Hepatocyte (in vitro differentiated cells): ENCODE measurements around the gene PEX7. TPM values are rescaled to one million over a fixed set of nuclear protein-coding genes. Genes with fewer than 3 reads are reported as not detected.

ENCODE experiments used
- DNase-seq: peaks from one replicate; pipeline ENCODE4 v3.0.0-alpha.2; 2016; ENCODE audit warnings: low spot score
- H2AFZ ChIP-seq: fragments of 200-600 bp; sonication (generic); 2 replicates; pipeline ENCODE4 v1.6.0; 2016; ENCODE audit warnings: antibody characterized with exemption, mild to moderate bottlenecking
- H3K27ac ChIP-seq: fragments of 200-600 bp; sonication (generic); 2 replicates; pipeline ENCODE4 v1.5.1; 2016; ENCODE audit warnings: mild to moderate bottlenecking
- H3K27me3 ChIP-seq: fragments of 200-600 bp; sonication (generic); 2 replicates; pipeline ENCODE4 v1.6.1; 2016
- H3K36me3 ChIP-seq: fragments of 200-600 bp; sonication (generic); replicated peaks from 2 replicates; pipeline ENCODE4 v1.5.1; 2016; ENCODE audit warnings: low read depth; ENCODE audit not compliant: insufficient read depth
- H3K4me1 ChIP-seq: fragments of 200-600 bp; sonication (generic); 2 replicates; pipeline ENCODE4 v1.5.1; 2016; ENCODE audit warnings: mild to moderate bottlenecking, moderate library complexity; ENCODE audit not compliant: insufficient read depth
- H3K4me2 ChIP-seq: fragments of 200-600 bp; sonication (generic); 2 replicates; pipeline ENCODE4 v1.6.0; 2016
- H3K4me3 ChIP-seq: fragments of 200-600 bp; sonication (generic); 2 replicates; pipeline ENCODE4 v1.5.1; 2016; ENCODE audit warnings: mild to moderate bottlenecking
- H3K79me2 ChIP-seq: fragments of 200-600 bp; sonication (generic); 2 replicates; pipeline ENCODE4 v1.6.0; 2017; ENCODE audit warnings: mild to moderate bottlenecking
- H3K9me2 ChIP-seq: fragments of 200-600 bp; sonication (generic); replicated peaks from 2 replicates; pipeline ENCODE4 v1.6.0; 2017; ENCODE audit warnings: mild to moderate bottlenecking; ENCODE audit not compliant: insufficient read depth
- H3K9me3 ChIP-seq: fragments of 200-600 bp; sonication (generic); 2 replicates; pipeline ENCODE4 v1.5.1; 2016; ENCODE audit warnings: low read depth, mild to moderate bottlenecking
- H4K20me1 ChIP-seq: fragments of 200-600 bp; sonication (generic); 2 replicates; pipeline ENCODE4 v1.6.0; 2016; ENCODE audit warnings: mild to moderate bottlenecking; ENCODE audit not compliant: insufficient read depth, poor library complexity, severe bottlenecking
- CTCF ChIP-seq: fragments of 200-600 bp; sonication (generic); IDR thresholded peaks from 2 replicates; pipeline ENCODE4 v1.5.1; 2016; ENCODE audit warnings: antibody characterized with exemption, mild to moderate bottlenecking; ENCODE audit not compliant: poor library complexity
- EZH2 ChIP-seq: fragments of 200-600 bp; sonication (generic); IDR thresholded peaks from 2 replicates; pipeline ENCODE4 v1.6.1; 2016; ENCODE audit warnings: antibody characterized with exemption, mild to moderate bottlenecking, borderline replicate concordance
- EZH2phosphoT487 ChIP-seq: fragments of 200-600 bp; sonication (generic); IDR thresholded peaks from one replicate; pipeline ENCODE4 v1.6.1; 2018; ENCODE audit warnings: antibody characterized with exemption, mild to moderate bottlenecking, low read depth, moderate library complexity; ENCODE audit not compliant: unreplicated experiment, severe bottlenecking
- WGBS: methylation state at CpG from one replicate; pipeline ENCODE4 v1.1.6; 2016; ENCODE audit warnings: low lambda C conversion rate; ENCODE audit errors: missing lambda C conversion rate; 5-methylcytosine and 5-hydroxymethylcytosine counted together
- polyA plus RNA-seq: library from polyadenylated mRNA; unstranded; fragments of >200 nt; fragmentation: Nextera tagmentation; extraction: Ambion mirVana; gene quantifications from 2 replicates; pipeline ENCODE4 v1.2.1, GENCODE V29; 2016
- total RNA-seq: library from RNA; depleted of rRNA; stranded (reverse); fragments of >200 nt; gene quantifications from 2 replicates; pipeline ENCODE4 v1.2.3, GENCODE V29; 2014

Gene PEX7
- total and polyA plus RNA-seq, 2 experiments from 2014 or later, result 9.6 to 15.6 TPM

- no peaks in the 10 kb centered on the region for H3K4me1 ChIP-seq
- no peaks in the 10 kb centered on the region for H3K27me3 ChIP-seq
- no peak for DNase-seq
- no peak overlapping the region for H3K4me2 ChIP-seq
- H3K9me3 ChIP-seq, result no peaks in the 10 kb centered on the region
- no peaks in the 10 kb centered on the region for H4K20me1 ChIP-seq
- 95% methylated on average over 5 of the region's 5 CpGs for WGBS
- H3K9me2 ChIP-seq, result no peaks in the 10 kb centered on the region
- no peaks in the 10 kb centered on the region for H3K79me2 ChIP-seq
- no peak overlapping the region for H3K4me3 ChIP-seq
- H3K36me3 ChIP-seq, result no peaks in the 10 kb centered on the region
- TF ChIP-seq CTCF (no peak), EZH2phosphoT487 (no peak), EZH2 (no peak)
- H3K27ac ChIP-seq, result no peak overlapping the region
- H2AFZ ChIP-seq, result no peak overlapping the region
Observed at GRCh38 chr6:136859430-136859829, 37.0 kb downstream of the PEX7 start.

DNA sequence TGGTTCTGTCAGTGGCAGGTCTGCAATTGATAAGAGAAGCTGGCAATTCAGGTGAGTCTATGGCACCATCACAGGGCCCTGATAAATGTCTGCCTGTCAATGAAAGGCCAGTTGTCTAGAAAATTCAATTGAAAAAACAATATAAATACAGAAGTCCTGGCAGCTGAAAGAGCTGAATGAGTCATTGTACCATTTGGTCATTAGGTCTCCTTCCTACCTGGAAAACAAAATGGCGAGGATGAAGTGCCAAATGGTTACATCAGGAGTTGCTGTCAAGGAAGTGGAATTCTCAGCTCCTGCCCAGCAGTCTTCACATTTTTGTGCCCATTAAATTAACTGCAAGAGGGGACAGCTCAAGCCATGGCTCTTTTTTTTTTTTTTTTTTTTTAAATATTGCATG, 37.7 kb downstream of the PEX7 start:
- DNase-seq, result no peak
- WGBS, result 96% methylated on average over 1 of the region's 1 CpG
- Histone ChIP-seq H2AFZ (no peak overlapping the region), H3K4me3 (no peak overlapping the region), H3K79me2 (no peaks in the 10 kb centered on the region), H3K4me1 (no peaks in the 10 kb centered on the region), H3K9me3 (no peaks in the 10 kb centered on the region), H4K20me1 (no peaks in the 10 kb centered on the region), H3K4me2 (no peak overlapping the region), H3K9me2 (no peaks in the 10 kb centered on the region), H3K27me3 (no peaks in the 10 kb centered on the region), H3K36me3 (no peaks in the 10 kb centered on the region), H3K27ac (no peak overlapping the region)
- TF ChIP-seq EZH2phosphoT487 (no peak), CTCF (no peak), EZH2 (no peak)

- Histone ChIP-seq H2AFZ (no peak overlapping the region), H3K36me3 (no peaks in the 10 kb centered on the region)
- TF ChIP-seq EZH2phosphoT487 (no peak), EZH2 (no peak), CTCF (no peak)
Observed at GRCh38 chr6:136862662-136863061, 40.3 kb downstream of the PEX7 start.

GRCh38 chr6:136863752-136864151, 41.4 kb downstream of the PEX7 start:
- no peaks in the 10 kb centered on the region for H3K4me1 ChIP-seq
- 91% methylated on average over 5 of the region's 5 CpGs for WGBS
- no peaks in the 10 kb centered on the region for H3K79me2 ChIP-seq
- TF ChIP-seq EZH2, result no peak
- TF ChIP-seq CTCF, result no peak
- TF ChIP-seq EZH2phosphoT487, result no peak
- H3K9me3 ChIP-seq, result no peaks in the 10 kb centered on the region
- no peak overlapping the region for H3K4me3 ChIP-seq
- no peak overlapping the region for H2AFZ ChIP-seq
- no peak overlapping the region for H3K4me2 ChIP-seq
- no peaks in the 10 kb centered on the region for H4K20me1 ChIP-seq
- no peaks in the 10 kb centered on the region for H3K9me2 ChIP-seq
- no peak overlapping the region for H3K27ac ChIP-seq
- no peaks in the 10 kb centered on the region for H3K27me3 ChIP-seq
- no peaks in the 10 kb centered on the region for H3K36me3 ChIP-seq
- DNase-seq, result no peak

More at GRCh38 chr6:136862662-136863061, 40.3 kb downstream of the PEX7 start:
- Histone ChIP-seq H3K79me2 (no peaks in the 10 kb centered on the region), H3K27me3 (no peaks in the 10 kb centered on the region), H3K9me2 (no peaks in the 10 kb centered on the region), H3K27ac (no peak overlapping the region), H4K20me1 (no peaks in the 10 kb centered on the region), H3K4me2 (no peak overlapping the region), H3K9me3 (no peaks in the 10 kb centered on the region), H3K4me3 (no peak overlapping the region), H3K4me1 (no peaks in the 10 kb centered on the region)
- no peak for DNase-seq
- WGBS, result 100% methylated on average over 1 of the region's 1 CpG
